ENCODE measurements around the gene TTLL10.
A peak's percentile ranks its signal among the peaks of the same experiment; 100 is the strongest.

TTLL10 gene

GRCh38 chr1:1223321-1223720 lies 49.6 kb downstream of the TTLL10 start:
- no peak for DNase-seq

GRCh38 chr1:1223891-1224290 lies 50.2 kb downstream of the TTLL10 start:
- no peak for DNase-seq

GRCh38 chr1:1225238-1225845 lies 51.7 kb downstream of the TTLL10 start:
- DNase-seq = no peak

- no peak for DNase-seq
Measured at GRCh38 chr1:1225913-1226312, 52.2 kb downstream of the TTLL10 start.

GRCh38 chr1:1226566-1227362 lies 53.1 kb downstream of the TTLL10 start:
- DNase-seq = no peak

- DNase-seq = no peak
Measured at GRCh38 chr1:1227386-1227785, 53.7 kb downstream of the TTLL10 start.

- no peak for DNase-seq
Measured at GRCh38 chr1:1228187-1228586, 54.5 kb downstream of the TTLL10 start.

GRCh38 chr1:1228596-1229321 lies 55.1 kb downstream of the TTLL10 start:
- DNase-seq = no peak

GRCh38 chr1:1229770-1230169 lies 56.1 kb downstream of the TTLL10 start:
- no peak for DNase-seq

GRCh38 chr1:1230656-1231399 lies 57.1 kb downstream of the TTLL10 start:
- peak in 1 of 2 donors; percentile 41 for DNase-seq

GRCh38 chr1:1231400-1232207 lies 57.9 kb downstream of the TTLL10 start, which contains the start of gene SDF4:
SDF4 (minus strand) TSS chr1:1232001; CDS start chr1:1228772, 3,229 bp downstream.
- DNase-seq = peak; percentile 96 to 97

GRCh38 chr1:1232208-1232795 lies 58.6 kb downstream of the TTLL10 start, which contains the start of gene B3GALT6:
B3GALT6 (plus strand) TSS chr1:1232237; CDS start chr1:1232279, 42 bp downstream.
- no peak for DNase-seq

GRCh38 chr1:1232796-1233566 lies 59.3 kb downstream of the TTLL10 start:
- DNase-seq = no peak

GRCh38 chr1:1233567-1233892 lies 59.9 kb downstream of the TTLL10 start:
- no peak for DNase-seq

GRCh38 chr1:1234180-1234808 lies 60.6 kb downstream of the TTLL10 start:
- DNase-seq = no peak

GRCh38 chr1:1235016-1235744 lies 61.5 kb downstream of the TTLL10 start:
- DNase-seq = no peak

GRCh38 chr1:1236176-1236763 lies 62.6 kb downstream of the TTLL10 start:
- no peak for DNase-seq

- DNase-seq = no peak
Measured at GRCh38 chr1:1236945-1237873, 63.5 kb downstream of the TTLL10 start.

All from stimulated activated CD4-positive, alpha-beta T cell treated with anti-CD3 and anti-CD28 coated beads, Interleukin-2, amount 100 ng/mL, for 24 hours (primary cell).